Stimulated activated CD4-positive, alpha-beta T cell treated with anti-CD3 and anti-CD28 coated beads, Interleukin-15, amount 100 ng/mL, for 1 hour (primary cell): ENCODE results near the gene NTN1.

Experiments
- DNase-seq, 2 donors: peaks; one replicate each; pipeline ENCODE4 v3.0.0-alpha.2; 2020; ENCODE audit warnings: low read depth in 1 of 2, low spot score in 1 of 2

The NTN1 gene

GRCh38 chr17:9035249-9035648 lies 13.9 kb downstream of the NTN1 start:
- no peak for DNase-seq

DNA sequence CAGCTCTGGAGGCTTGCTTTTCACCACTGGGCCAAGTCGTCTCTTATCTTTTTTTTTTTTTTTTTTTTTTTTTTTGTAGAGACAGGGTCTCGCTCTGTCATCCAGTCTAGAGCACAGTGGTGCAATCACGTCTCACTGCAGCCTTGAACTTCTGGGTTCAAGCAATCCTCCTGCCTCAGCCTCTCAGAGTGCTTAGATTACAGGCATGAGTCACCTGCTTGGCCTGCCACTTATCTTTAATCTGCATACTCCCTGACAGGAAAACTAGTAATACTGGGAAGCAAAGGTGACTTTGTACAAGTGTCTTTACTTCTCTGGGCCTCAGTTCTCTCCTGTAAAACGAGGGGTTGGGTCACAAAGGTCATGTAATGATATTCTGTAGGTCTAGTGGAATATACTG lies 15.0 kb downstream of the NTN1 start:
- DNase-seq: no peak

GRCh38 chr17:9037736-9038135 lies 16.4 kb downstream of the NTN1 start:
- no peak for DNase-seq

GRCh38 chr17:9038380-9038779 lies 17.1 kb downstream of the NTN1 start:
- DNase-seq: no peak

- DNase-seq: no peak
Measured at GRCh38 chr17:9044772-9045463, 23.6 kb downstream of the NTN1 start.

GRCh38 chr17:9050801-9051401 lies 29.6 kb downstream of the NTN1 start:
- no peak for DNase-seq

GRCh38 chr17:9051561-9051960 lies 30.3 kb downstream of the NTN1 start:
- DNase-seq: no peak

DNA sequence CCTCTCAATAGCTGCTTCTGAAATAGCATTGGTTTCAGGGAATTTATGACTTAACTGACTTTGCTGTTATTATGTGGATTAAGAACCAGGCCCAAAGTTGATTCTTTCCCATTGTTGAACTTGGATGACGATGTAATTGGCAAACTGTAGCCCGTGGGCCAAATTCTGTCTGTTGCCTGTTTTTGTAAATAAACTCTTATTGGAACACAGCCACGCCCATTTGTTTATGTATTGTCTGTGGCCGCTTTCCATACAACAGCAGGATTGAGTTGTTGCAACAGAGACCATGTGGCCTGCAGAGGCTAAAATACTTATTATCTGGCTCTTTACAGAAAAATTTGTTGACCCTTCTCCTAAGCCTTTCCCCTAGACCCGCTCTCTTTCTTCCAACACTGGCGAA lies 31.6 kb downstream of the NTN1 start:
- DNase-seq: no peak

- DNase-seq: no peak
Measured at GRCh38 chr17:9053406-9053805, 32.1 kb downstream of the NTN1 start.

GRCh38 chr17:9054126-9054975 lies 33.0 kb downstream of the NTN1 start:
- no peak for DNase-seq

DNA sequence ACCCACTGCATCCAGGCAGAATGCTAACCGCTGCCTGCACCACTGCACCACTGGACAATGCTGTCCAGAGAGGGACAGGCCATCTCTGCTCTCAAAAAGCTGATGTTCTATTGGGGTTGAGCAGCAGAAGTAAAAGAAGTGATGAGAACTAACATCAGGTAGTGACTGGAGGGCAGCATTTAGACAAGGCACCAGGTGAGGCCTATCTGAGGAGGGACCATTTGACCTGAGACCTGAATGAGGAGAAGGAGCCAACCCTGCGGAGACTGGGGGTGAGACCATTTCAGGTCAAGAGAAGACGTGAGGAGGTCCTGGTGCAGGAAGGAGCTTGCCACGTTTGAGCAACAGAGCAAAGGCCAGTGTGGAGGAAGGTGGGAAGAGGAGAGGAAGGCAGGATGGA lies 34.0 kb downstream of the NTN1 start:
- no peak for DNase-seq

DNA sequence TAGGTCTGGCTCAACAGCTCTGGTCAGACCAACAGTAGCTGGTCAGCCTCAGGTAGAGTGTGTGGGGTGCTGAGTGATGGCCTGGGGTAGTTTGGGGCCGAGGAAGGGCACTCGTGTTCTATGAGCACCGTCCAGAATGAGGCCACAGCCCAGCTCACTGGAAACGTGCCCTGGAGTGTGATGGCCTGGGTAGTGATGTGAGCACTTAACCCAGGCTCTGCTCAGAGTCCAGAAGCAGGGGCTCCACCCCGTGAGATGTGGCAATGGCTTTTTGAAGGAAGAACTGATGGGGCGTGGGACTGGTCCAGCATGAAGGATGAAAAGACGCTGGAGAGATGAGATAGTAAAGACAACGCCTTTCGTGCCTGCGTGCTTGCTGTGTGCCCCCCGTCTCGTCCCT lies 35.3 kb downstream of the NTN1 start:
- DNase-seq: no peak

DNA sequence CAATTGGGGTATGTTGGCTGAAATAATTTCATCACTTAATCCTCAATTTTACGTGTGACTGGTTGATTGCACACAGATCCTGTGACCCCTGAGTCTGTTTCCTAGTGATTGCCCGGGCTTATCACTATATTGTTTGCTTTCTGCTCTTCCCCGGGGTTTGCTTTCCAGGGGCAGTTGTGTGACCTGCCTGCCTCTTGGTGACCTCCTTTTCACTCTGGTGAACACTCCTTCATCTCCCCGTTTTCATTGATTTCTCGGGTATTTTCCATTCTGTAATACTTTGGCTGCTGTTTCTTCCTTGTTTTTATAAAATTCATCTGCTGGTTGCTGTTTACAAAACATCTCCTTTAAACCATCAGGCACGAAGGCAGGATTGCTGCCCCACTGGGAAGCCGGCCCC lies 36.0 kb downstream of the NTN1 start:
- no peak for DNase-seq

- no peak for DNase-seq
Measured at GRCh38 chr17:9062399-9062902, 41.1 kb downstream of the NTN1 start.

GRCh38 chr17:9064311-9064834 lies 43.1 kb downstream of the NTN1 start:
- no peak for DNase-seq

GRCh38 chr17:9071016-9071415 lies 49.7 kb downstream of the NTN1 start:
- DNase-seq: no peak

DNA sequence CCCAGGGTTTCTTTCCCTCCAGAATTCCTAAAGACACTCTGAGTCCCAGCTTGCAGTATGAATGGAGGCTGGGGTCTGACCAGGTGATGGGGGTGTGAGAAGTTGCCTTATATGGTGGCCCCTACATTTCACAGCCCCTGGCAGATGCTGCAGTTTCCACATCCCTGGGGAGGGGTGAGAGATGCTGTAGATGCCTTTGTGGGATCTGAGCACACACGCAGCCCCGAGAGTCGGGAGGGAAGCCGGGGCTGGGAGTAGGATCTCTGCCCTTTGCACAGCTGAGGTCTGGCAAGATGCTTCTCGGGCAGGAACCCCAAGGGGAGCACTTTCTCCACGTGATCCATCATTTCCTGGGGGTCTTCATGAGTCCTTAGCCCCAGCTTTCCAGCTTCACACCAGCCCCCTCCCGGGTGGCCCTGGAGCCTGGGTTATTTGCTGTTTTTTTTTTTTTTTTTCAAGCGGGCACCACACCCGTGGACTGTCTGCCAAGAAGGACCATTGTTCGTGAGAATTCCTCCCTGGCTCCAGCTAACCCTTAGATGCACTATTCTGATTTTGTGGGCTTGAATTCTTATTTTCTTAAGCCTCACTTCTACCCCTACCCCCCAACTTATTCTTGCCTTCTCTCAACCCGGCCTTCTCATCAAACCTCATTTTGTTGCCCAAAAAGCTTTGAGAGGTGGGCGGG lies 50.6 kb downstream of the NTN1 start:
- no peak for DNase-seq

DNA sequence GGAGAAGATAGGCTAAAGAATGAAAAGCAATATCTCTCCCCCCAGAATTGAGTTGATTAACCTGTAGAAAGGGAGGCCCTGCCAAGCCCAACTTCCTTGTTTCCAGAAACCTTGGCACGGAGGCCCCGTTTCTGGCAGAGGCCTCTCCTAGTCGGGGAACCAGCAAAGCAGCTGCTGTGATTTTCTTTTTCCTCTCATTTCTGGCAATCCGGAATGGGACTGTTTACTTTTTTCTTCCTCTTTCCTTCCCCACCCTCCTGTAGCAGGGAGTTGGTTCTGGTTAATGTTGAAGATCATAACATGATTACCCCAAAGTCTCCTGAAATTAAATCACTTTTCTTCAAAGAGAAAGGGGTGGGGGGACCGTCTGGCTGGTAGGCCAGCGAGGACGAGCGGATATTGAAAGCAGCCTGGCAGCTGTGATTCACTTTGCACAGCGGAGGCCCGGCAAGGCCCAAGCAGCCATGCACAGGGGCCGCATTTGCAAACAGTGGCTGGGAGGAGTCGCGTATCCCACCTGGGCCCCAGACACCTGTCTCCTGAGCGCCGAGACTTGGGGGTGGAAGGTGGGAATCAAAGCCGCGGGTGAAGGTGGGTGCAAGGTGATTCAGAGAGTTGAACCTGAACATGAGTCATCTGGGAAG lies 51.5 kb downstream of the NTN1 start:
- DNase-seq: no peak

- no peak for DNase-seq
Measured at GRCh38 chr17:9074131-9074530, 52.8 kb downstream of the NTN1 start.

DNA sequence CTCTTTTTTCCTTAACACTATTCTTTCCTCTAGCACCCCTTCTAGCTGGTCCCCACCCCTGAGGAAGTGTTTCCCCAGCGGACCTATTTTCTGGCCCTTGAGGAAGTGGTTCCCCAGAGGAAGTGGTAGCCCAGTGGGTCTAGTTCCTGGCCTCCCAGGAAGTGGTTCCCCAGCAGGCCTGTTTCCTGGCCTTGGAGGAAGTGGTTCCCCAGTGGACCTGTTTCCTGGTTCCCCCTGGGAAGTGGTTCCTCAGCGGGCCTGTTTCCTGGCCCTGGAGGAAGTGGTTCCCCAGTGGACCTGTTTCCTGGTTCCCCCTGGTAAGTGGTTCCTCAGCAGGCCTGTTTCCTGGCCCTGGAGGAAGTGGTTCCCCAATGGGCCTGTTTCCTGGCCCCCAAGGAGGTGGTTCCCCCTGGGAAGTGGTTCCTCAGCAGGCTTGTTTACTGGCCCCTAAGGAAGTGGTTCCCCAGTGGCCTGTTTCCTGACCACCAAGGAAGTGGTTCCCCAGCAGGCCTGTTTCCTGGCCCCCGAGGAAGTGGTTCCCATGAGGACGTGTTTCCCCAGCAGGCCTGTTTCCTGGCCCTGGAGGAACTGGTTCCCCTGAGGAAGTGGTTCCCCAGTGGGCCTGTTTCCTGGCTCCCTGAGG lies 58.3 kb downstream of the NTN1 start:
- no peak for DNase-seq
